Activated CD4-positive, alpha-beta T cell treated with anti-CD3 and anti-CD28 coated beads, Interleukin-2, amount 10 ng/mL, durations not matched to agents 24 days and 14 days (primary cell): ENCODE data around the gene CACNA2D3. TPM values are rescaled to one million over a fixed set of nuclear protein-coding genes. Genes with fewer than 3 reads are reported as not detected.

Experiments
- DNase-seq: peaks from one replicate; pipeline ENCODE4 v3.0.0; 2022
- H3K27ac Mint-ChIP-seq: one replicate; pipeline ENCODE4 v1.8.0; 2022; ENCODE audit warnings: mild to moderate bottlenecking, mixed read lengths
- H3K27me3 Mint-ChIP-seq: one replicate; pipeline ENCODE4 v1.8.0; 2022; ENCODE audit warnings: mixed read lengths
- H3K36me3 Mint-ChIP-seq: one replicate; pipeline ENCODE4 v1.8.0; 2022; ENCODE audit warnings: low read depth, mild to moderate bottlenecking, mixed read lengths
- H3K4me1 Mint-ChIP-seq: one replicate; pipeline ENCODE4 v1.8.0; 2021; ENCODE audit warnings: mixed read lengths
- H3K4me3 Mint-ChIP-seq: one replicate; pipeline ENCODE4 v1.8.0; 2022; ENCODE audit warnings: mild to moderate bottlenecking, moderate library complexity, mixed read lengths
- H3K9me3 Mint-ChIP-seq: one replicate; pipeline ENCODE4 v1.8.0; 2021; ENCODE audit warnings: mixed read lengths
- intact Hi-C: fragments of 100-400 bp; cut with micrococcal nuclease; formaldehyde crosslinking; loops from one replicate; pipeline ENCODE4 v1.15.1; 2023
- total RNA-seq: library from RNA; stranded (reverse); gene quantifications from 2 replicates; pipeline ENCODE4 v1.2.3, GENCODE V29; 2022

The CACNA2D3 gene
- total RNA-seq, 1 donor from 2014 or later: not detected

DNA sequence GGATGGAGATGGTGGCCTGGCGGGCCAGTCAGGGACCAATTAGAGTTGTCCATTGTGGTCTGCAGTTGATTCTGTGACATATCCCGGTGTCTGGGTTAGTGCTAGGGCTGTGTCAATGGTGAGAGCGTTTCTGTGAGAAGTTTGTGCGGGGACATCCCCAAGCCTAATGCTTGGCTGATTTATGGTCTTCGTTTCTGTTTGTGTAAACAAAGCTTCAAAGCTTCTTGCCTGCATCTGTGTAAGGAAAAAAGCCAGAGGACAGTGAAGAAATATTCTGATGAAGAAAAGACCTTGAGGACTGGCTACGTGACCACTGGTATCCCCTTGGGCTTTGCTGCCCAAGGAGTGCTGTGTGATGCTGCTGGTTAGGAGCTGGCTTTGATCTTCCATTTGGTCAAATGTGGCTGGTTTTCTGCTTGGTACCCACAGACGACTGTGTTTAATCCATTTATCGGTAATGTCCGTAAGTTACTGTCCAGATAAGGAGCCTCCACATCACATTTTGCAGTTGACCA, 880.1 kb downstream of the CACNA2D3 start:
- intact Hi-C loops: no loop called here
- Mint-ChIP-seq H3K4me3 (no peak overlapping the region), H3K9me3 (no peaks in the 10 kb centered on the region), H3K36me3 (no peaks in the 10 kb centered on the region), H3K4me1 (no peaks in the 10 kb centered on the region), H3K27ac (no peak overlapping the region), H3K27me3 (no peaks in the 10 kb centered on the region)
- no peak for DNase-seq

GRCh38 chr3:55006244-55006676, 883.9 kb downstream of the CACNA2D3 start:
- Mint-ChIP-seq H3K4me1 (no peaks in the 10 kb centered on the region), H3K27me3 (no peaks in the 10 kb centered on the region), H3K27ac (no peak overlapping the region), H3K36me3 (no peaks in the 10 kb centered on the region), H3K9me3 (no peaks in the 10 kb centered on the region), H3K4me3 (no peak overlapping the region)
- intact Hi-C loops: no loop called here
- DNase-seq: no peak

DNA sequence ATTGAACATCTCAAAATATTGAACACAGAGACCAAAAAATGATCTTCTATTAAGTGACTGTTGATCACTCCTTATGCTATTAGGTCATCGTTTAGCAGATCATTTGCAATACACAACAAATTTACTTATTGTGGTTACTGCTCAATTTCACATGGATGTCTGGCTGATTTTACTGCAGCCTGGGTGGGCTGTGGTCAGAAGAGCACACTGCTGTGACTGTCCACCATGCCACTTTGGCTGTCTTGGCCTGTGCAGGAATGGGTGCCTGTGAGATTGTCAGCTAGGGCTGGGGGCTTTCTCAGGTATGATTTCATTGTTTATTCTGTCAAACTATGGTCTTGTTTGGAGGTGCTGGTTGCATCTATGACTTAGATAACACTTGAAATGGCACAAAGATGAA, 885.6 kb downstream of the CACNA2D3 start:
- Mint-ChIP-seq H3K4me1 (no peaks in the 10 kb centered on the region), H3K27me3 (no peaks in the 10 kb centered on the region), H3K27ac (no peak overlapping the region), H3K9me3 (no peaks in the 10 kb centered on the region), H3K36me3 (no peaks in the 10 kb centered on the region), H3K4me3 (no peak overlapping the region)
- DNase-seq: no peak
- intact Hi-C loops: no loop called here

- H3K36me3 Mint-ChIP-seq: no peaks in the 10 kb centered on the region
- intact Hi-C loops: no loop called here
- H3K4me3 Mint-ChIP-seq: no peak overlapping the region
- H3K4me1 Mint-ChIP-seq: no peaks in the 10 kb centered on the region
- no peak for DNase-seq
- H3K27me3 Mint-ChIP-seq: no peaks in the 10 kb centered on the region
- no peaks in the 10 kb centered on the region for H3K9me3 Mint-ChIP-seq
- no peak overlapping the region for H3K27ac Mint-ChIP-seq
Observed at GRCh38 chr3:55009372-55009771, 887.0 kb downstream of the CACNA2D3 start.

DNA sequence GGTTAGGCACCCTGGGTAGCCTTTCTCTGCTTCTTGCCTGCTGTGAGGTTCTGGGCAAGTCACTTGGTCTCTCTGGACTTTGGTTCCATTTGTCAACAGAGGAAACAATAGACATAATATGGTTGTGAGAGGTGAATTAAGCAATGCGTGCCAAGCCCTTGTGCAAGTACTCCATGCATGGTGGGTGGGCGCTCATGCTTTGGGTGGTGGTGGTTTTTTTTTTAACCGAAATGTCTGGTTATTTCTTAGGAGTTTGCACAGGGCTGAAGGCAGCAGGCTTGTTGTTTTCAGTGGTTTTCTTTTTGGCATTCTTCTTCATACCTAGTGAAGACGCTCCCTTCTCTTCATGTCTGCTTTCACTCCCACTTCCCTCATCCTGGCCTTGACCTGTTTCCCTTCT, 889.7 kb downstream of the CACNA2D3 start:
- H3K36me3 Mint-ChIP-seq: no peaks in the 10 kb centered on the region
- no peak for DNase-seq
- H3K4me3 Mint-ChIP-seq: no peak overlapping the region
- no peak overlapping the region for H3K27ac Mint-ChIP-seq
- H3K27me3 Mint-ChIP-seq: no peaks in the 10 kb centered on the region
- H3K9me3 Mint-ChIP-seq: no peaks in the 10 kb centered on the region
- intact Hi-C loops: no loop called here
- no peaks in the 10 kb centered on the region for H3K4me1 Mint-ChIP-seq

GRCh38 chr3:55013145-55013925, 891.0 kb downstream of the CACNA2D3 start:
- Mint-ChIP-seq H3K27me3 (no peaks in the 10 kb centered on the region), H3K4me1 (no peaks in the 10 kb centered on the region), H3K27ac (no peak overlapping the region), H3K9me3 (no peaks in the 10 kb centered on the region), H3K4me3 (no peak overlapping the region), H3K36me3 (no peaks in the 10 kb centered on the region)
- no peak for DNase-seq
- intact Hi-C loops: no loop called here

DNA sequence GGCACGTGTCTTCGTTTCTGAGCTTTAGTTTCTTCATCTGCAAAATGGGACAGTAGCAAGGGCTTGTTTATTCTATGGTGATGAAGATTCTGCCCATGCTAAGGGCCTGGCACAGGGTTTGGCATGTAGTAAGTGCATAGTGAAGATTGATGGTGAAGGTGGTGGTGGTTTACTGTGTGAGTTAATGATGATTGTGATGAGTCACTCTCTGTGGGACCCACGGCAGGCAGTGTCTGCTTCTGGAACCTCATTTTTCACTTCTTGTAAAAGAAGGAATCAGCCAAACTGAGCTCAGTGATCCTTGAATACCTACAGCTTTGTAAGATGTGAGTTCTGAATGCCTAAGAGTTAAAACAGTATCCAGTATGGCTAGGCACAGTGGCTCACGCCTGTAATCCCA, 891.7 kb downstream of the CACNA2D3 start:
- Mint-ChIP-seq H3K27ac (no peak overlapping the region), H3K9me3 (no peaks in the 10 kb centered on the region), H3K27me3 (no peaks in the 10 kb centered on the region), H3K36me3 (no peaks in the 10 kb centered on the region), H3K4me1 (no peaks in the 10 kb centered on the region), H3K4me3 (no peak overlapping the region)
- intact Hi-C loops: no loop called here
- DNase-seq: no peak

DNA sequence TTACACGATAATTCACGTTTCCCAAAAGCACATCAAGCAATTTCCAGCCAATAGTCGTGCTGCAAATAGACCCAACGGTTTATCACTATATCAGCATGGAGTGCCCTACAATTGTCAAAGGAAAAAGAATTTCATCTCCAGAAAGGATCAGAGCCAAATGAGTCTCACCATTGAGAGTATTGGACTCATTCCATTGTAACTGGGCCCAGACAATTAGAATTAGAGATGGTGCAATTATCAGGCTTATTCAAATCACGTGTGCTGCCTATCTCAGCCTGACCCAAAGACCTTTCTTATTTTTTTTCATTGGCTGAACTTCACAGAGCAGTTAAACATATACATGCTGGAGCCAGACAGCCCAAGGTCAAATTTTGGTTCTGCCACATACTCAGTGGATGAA, 892.6 kb downstream of the CACNA2D3 start:
- DNase-seq: no peak
- intact Hi-C loops: no loop called here
- Mint-ChIP-seq H3K36me3 (no peaks in the 10 kb centered on the region), H3K9me3 (no peaks in the 10 kb centered on the region), H3K27me3 (no peaks in the 10 kb centered on the region), H3K27ac (no peak overlapping the region), H3K4me3 (no peak overlapping the region), H3K4me1 (no peaks in the 10 kb centered on the region)

GRCh38 chr3:55017876-55018275, 895.5 kb downstream of the CACNA2D3 start:
- DNase-seq: no peak
- no peak overlapping the region for H3K4me3 Mint-ChIP-seq
- no peaks in the 10 kb centered on the region for H3K4me1 Mint-ChIP-seq
- H3K36me3 Mint-ChIP-seq: no peaks in the 10 kb centered on the region
- no peaks in the 10 kb centered on the region for H3K9me3 Mint-ChIP-seq
- no peak overlapping the region for H3K27ac Mint-ChIP-seq
- intact Hi-C loops: no loop called here
- no peaks in the 10 kb centered on the region for H3K27me3 Mint-ChIP-seq

DNA sequence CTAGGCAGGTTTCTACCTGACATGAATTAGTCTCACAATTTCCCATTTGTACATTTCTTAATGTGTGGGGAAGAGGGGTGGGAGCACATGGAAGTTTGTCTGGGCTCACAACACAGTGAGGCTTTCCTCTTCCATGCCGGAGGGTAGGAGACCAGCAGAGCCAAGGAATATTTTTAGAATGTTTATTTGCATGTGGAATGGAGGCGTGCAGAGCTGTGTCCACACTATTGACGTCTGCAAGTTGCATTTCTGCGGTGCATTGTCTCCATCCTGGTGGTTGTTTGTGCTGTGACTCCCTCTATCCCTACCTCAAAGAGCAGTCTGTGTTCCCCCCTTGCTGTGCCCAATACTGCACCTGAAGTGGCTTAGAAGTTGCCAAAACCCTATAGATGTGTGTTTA, 908.6 kb downstream of the CACNA2D3 start:
- Mint-ChIP-seq H3K4me1 (no peaks in the 10 kb centered on the region), H3K36me3 (no peaks in the 10 kb centered on the region), H3K9me3 (no peaks in the 10 kb centered on the region), H3K27me3 (no peaks in the 10 kb centered on the region), H3K27ac (no peak overlapping the region), H3K4me3 (no peak overlapping the region)
- intact Hi-C loops: no loop called here
- DNase-seq: no peak

DNA sequence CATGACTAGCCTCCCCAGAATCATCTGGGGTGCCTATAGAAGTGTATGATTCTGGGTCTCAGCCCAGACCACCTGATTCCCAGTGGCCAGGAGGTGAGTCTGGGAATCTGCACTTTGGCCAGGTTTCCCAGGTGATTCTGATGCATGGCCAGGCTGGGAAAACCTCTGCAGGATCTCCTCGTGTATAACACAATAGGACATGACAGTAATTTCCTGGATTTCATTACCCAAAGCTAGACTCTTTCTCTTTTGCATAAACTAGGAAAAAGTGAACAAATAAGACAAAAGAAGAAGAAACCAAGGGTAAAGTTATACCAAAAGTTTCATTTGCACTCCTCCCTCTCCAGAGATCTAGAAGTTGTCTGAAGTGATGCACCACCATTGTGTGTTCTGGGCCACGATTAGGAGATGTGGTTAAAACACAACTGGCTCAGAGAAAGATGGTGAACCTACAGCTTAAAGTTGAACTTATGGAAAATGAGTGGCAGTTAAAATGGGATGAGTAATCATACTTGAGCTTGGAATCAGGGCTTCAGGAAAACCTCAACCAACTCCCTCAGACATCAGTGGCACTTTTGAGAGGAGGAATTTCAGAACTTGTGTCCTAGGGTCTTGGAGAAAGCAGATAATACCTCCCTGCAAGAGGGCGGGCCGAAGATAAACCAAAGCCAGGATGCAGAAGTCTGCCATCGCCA, 914.7 kb downstream of the CACNA2D3 start:
- no peaks in the 10 kb centered on the region for H3K27me3 Mint-ChIP-seq
- intact Hi-C loops: no loop called here
- no peak for DNase-seq

DNA sequence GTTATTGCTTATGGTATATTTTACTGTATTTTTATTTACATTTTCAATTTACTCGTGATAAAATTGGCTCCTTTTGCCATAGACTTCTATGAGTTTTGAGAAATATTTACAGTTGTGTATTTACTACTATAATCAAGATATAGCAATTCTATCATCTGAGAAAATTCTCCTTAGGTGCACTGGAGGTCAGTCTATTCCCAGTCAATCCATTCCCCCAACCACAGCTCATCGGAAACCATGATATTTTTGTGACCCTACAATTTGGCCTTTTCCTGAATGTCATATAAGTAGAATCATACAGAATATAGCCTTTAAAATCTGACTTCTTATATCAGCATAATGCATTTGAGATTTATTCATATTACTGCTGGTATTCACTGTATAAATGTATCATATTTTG, 920.2 kb downstream of the CACNA2D3 start:
- Mint-ChIP-seq H3K27ac (no peak overlapping the region), H3K4me3 (no peak overlapping the region), H3K27me3 (no peaks in the 10 kb centered on the region), H3K4me1 (no peaks in the 10 kb centered on the region), H3K36me3 (no peaks in the 10 kb centered on the region), H3K9me3 (no peaks in the 10 kb centered on the region)
- intact Hi-C loops: no loop called here
- no peak for DNase-seq

More for the DNA sequence above, 914.7 kb downstream of the CACNA2D3 start:
- Mint-ChIP-seq H3K4me1 (no peaks in the 10 kb centered on the region), H3K4me3 (no peak overlapping the region), H3K27ac (no peak overlapping the region), H3K36me3 (no peaks in the 10 kb centered on the region), H3K9me3 (no peaks in the 10 kb centered on the region)

DNA sequence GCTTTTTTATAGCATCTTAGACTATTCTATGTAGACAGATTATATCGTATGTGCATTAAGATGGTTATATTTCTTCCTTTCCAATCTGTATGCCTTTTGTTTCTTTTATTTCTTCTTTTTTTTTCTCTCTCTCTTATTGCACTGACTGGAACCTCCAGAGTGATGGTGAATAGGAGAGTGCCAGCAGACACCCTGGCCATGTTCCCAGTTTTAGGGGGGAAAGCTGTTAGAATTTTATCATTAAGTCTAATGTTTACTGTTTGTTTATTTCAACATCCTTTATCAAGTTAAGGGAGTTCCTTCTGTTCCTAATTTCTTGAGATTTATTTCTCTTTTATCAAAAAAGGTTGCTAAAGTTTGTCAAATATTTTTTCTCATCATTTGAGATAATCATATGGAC, 922.1 kb downstream of the CACNA2D3 start:
- Mint-ChIP-seq H3K4me1 (no peaks in the 10 kb centered on the region), H3K9me3 (no peaks in the 10 kb centered on the region), H3K27ac (no peak overlapping the region), H3K27me3 (no peaks in the 10 kb centered on the region), H3K4me3 (no peak overlapping the region), H3K36me3 (no peaks in the 10 kb centered on the region)
- intact Hi-C loops: no loop called here
- DNase-seq: no peak

- no peaks in the 10 kb centered on the region for H3K4me1 Mint-ChIP-seq
- no peak overlapping the region for H3K4me3 Mint-ChIP-seq
- no peak overlapping the region for H3K27ac Mint-ChIP-seq
- no peaks in the 10 kb centered on the region for H3K36me3 Mint-ChIP-seq
- intact Hi-C loops: no loop called here
- DNase-seq: no peak
- H3K9me3 Mint-ChIP-seq: no peaks in the 10 kb centered on the region
- no peaks in the 10 kb centered on the region for H3K27me3 Mint-ChIP-seq
Observed at GRCh38 chr3:55059027-55059629, 936.8 kb downstream of the CACNA2D3 start.
